ENCODE results near the gene A4GALT.
"Not testable (repeated sequence)": the region's sequence is repeated elsewhere in the genome, so short reads cannot be mapped to it uniquely, and the experiment has no call there.

A4GALT gene

DNA sequence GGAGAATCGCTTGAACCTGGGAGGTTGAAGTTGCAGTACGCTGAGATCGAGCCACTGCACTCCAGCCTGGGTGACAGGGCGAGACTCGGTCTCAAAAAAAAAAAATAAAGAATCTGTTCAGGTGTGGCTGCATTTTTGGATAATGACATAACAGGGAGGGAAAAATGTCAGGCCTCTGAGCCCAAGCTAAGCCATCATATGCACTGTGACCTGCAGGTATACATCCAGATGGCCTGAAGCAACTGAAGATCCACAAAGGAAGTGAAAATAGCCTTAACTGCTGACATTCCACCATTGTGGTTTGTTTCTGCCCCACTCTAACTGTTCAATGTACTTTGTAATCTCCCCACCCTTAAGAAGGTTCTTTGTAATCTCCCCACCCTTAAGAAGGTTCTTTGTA, 19.6 kb upstream of the A4GALT start:
- not testable (repeated sequence) for DNase-seq

DNA sequence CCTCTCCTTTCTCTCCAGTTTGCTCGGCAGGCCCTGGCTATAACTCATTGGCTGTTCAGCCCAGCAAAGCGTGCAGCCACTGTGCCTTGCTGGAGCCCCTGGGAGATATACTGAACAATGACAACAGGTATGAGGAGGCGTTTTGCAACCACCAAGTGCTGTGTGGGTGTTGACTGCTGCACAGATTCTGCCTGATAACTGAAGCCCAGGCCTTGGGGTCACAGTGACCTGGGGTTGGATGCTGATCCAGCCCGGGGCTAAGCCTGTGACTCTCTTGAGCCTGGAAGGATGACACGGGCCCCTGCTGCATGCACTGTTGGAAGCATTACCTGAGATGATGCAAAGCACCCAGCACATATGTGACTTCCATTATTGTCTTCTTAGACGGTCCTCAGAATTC, 13.7 kb upstream of the A4GALT start:
- no peak for DNase-seq

DNA sequence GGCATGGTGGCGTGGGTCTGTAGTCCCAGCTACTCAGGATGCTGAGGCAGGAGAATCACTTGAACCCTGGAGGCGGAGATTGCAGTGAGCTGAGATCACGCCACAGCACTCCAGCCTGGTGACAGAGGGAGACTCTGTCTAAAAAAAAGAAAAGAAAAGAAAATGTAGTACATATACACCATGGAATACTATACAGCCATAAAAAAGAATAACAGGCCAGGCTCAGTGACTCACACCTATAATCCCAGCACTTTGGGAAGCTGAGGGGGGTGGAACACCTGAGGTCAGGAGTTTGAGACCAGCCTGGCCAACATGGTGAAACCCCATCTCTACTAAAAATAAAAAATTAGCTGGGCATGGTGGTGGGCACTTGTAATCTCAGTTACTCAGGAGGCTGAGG, 12.7 kb upstream of the A4GALT start:
- not testable (repeated sequence) for DNase-seq

DNA sequence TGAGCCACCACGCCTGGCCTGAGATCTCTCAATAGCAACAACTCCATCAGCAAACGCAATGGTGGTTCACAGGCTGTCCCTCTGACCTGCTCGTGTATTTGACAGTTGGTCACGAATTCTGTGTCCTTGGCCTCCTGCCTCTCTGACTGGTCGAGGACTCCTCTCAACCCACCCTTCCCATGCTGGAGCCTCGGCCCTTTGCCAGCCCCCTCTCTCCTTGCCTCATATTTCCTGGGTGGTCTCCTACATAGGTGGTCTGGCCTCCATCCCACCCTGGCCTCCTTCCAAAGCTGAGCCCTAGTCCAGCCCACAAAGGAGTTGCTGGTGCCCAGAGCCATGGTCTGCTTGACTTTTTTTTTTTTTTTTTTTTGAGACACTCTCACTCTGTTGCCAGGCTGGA, 11.4 kb upstream of the A4GALT start:
- no peak for DNase-seq

DNA sequence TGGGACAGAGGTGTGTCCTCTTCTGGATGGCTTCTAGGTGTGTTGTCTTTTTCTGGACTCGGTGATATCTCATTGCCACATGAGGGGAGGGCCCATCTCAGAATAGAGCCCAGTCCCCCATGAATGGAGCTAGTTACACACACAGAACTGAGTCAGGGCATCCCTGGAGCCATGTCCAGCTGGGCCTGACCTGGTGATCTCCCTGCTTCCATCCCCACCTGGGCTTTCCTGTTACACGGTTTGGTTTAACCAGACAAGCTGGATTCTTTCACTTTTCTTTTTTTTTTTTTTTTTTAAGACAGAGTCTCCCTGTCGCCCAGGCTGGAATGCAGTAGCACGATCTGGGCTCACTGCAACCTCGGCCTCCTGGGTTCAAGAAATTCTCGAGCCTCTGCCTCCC, 6.1 kb upstream of the A4GALT start:
- no peak for DNase-seq

DNA sequence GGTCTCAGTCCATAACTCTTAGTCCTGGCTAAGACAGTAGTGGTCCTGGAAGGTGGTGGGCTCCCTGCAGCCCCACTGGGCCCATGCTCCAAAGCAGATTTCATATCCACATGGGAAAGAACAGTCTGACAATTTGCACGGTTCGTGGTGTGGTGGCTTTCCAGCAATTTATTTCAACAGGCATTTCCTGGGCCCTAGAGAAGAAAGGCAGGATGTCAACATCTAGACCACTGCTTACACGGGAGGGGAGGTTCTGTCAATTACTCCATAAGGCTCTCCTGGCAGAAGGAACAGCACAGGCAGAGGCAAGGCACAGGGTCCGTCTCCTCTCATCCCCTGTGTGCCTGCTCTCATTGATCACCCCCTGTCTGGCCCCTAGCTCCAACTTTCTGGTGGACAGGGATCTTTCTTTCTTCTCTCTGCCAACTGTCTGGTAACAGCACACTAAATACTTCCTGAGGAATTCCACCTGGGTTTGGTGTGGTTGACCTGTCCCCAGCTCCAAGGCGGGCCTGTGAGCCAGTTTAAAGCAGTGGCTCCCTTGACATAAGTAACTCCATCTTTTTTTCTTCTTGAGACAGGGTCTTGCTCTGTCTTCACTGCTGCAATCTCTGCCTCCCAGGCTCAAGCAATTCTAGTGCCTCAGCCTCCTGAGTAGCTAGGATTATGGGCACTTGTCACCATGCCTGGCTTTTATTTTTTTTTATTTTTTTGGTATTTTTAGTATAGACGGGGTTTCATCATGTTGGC, 5.1 kb upstream of the A4GALT start:
- DNase-seq: no peak

DNA sequence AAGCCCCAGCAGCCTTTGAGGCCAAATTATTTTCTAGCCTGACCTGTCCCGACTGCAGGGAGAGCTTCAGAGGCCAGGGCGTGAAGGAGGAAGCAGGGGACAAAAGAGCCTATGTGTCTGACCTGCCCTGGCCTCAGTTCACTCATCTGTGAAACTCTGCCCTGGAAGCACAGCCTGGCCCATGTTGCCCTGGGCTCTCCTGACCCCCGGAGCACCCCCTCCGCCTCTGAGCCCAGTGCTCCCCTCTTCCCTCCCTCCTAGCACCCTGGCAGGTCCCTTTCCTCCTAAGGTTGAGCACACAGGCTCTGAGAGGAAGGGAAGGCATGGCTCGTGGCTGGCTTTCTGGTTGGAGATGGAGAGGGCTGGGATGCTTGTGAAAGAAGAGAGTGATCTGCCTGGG, 3.4 kb upstream of the A4GALT start:
- DNase-seq: no peak

DNA sequence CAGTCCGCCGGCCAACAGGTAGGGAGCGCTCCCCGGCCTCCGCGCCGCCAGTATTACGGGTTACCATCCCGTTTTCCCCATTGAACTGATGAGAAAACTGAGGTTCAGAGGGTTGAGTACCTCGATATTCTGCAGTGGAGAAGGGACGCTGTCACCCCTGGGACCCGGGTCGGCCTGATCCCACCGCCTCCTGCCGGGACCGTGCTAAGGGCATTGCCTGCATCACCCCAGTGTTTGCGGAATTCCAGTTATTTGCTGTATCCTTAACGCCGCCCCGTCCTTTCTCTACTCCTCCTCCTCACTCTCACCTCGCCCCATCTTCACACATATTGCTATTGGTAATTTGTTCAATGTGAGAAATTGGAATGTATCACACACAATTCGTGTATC, 370 bp upstream of the A4GALT start:
- DNase-seq: no peak

DNA sequence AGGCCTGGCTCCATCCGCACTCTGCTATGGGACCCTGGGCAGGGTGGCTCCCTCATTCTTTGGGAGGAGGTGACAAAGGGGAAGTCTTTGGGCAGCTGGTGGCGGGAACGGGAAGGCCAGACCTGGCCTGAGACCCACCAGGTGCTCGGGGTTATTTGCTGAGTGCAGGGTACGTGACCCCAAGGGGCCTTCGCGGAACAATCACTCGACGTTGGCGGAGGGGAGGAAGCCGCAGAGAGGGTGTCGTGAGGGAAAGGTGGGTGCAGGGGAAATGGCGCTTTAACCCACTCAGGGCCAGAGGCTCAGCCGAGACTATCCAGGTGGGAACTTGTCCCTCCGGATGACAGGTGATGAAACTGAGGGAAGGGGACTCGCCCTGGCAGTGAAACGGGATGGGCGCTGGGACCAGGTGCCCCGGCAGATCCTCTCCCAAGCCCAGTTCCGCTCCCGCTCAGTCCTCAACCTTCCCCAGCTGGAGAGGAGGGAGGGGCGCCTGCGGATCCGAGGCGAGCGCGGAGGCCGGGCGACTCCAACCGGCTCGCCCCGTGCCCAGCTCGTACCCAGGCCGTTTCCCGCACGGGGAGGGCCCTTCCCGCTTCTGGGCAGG, 911 bp downstream of the A4GALT start:
- DNase-seq: no peak

DNA sequence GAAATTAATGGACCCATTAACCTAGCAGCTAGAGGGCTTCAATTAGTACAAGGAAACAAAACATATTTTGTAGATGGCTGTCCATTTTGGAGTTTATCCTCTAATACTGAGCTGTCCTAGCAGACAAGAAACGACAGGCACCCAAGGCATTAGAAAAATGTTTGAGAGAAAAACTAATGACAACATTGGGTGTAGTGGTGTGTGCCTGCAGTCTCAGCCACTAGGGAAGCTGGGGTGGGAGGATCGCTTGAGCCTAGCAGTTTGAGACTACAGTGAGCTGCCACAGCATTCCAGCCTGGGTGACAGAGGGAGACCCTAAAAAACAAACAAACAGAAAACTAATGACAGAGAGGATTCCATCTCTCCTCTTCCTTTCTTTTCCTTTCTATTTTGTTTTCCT, 1.5 kb downstream of the A4GALT start:
- DNase-seq: peak; percentile 62

DNA sequence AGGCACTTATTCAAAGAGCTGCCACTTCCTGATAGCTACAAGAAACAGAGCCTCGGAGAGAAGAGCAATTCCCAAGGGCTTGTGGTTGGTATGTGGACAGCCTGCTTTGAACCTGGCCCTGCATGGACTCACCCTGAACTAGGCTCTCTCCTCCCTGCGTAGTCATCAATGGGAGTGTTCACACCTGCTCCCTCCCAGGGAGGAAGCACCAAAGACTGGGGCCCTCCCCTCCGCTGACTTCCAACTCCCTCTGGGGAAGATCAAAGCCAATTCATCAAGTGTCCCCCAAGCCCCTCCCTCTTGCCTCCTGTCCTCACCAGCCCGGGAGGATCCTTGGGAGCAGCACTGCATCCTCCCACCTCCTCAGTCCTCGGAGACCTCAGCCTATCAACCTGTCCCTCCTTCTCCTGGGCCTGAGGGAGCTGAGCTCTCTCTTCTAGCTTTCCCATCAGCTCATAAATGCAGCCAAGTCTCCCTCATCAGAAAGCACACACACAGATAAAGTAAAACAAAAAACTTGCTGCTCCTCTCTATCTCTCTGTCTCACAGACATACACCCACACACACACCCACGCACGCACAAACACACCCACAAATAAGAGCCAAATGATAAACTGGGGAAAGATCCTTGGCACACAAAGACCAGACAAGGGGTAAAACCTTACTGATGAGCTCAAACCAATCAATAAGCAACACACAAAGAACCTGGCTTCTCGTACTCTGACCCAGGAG, 3.3 kb downstream of the A4GALT start:
- no peak for DNase-seq

DNA sequence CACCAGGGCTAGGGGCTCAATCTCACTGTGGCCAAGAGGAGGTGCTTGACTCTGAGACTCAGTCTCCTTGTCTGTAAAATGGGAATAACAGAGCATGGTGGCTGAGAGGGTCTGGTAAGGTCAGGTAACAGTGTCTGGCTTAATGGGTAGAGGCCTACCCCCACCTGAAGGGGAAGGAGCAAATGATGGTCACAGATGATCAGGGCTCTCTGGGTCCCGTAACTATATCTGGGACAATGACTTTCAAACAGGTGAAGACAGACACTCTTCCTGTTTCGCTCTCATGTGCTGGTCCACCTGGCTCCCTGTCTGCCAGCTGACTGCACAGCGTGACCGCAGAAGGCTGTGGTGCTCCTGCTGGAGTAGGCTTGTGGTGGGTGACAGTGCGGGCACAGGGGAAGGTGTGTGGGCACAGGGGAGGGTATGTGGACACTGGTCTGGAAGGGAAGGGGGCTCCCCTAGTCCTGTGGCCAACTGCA, 4.0 kb downstream of the A4GALT start:
- DNase-seq: no peak

DNA sequence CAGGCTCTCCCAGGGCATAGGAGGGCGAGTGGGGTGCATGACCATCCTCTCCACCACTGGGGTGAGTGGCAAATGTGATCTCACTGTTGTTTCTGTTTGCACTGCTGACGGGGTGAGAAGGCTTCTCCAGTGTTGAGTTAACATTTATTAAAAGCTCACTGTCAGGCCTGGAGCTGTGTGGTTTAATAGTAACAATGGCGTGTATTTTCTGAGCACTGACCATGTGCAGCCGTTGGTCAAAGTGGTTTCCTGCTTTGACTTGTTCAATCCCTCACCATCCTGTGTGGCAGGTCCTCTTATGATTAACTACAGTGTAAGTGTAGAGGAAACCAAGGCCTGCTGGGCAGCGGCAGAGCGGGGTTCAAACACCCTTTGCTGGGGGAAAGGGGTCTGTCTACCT, 4.4 kb downstream of the A4GALT start:
- no peak for DNase-seq

DNA sequence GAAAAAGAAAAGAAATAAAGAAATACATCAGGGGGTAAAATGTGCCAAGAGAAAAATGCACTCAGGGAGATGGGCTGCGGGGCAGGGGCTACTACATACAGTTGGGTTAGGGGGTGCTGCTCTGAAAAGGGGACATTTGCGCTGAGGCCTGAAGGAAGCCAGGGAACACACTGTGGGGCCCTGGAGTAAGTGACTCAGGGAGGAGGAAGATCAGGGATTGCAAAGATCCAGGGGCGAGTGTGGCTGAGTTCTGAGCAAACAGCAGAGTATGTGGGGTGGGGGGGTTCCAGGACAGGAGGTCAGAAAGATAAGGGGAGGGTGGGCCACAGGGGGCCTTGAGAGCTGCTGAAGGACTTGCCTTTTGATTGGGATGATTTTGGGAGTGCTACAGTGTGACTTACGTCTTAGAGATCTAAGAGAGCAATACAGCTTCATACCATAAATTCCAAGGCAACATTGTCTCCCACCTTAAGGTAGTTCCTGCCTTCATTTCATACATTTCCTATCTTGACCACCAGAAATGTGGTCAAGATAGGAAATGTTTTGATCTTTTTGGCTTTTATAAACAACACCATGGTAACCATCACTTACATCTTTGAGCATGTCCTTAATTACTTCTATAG, 5.8 kb downstream of the A4GALT start:
- no peak for DNase-seq

DNA sequence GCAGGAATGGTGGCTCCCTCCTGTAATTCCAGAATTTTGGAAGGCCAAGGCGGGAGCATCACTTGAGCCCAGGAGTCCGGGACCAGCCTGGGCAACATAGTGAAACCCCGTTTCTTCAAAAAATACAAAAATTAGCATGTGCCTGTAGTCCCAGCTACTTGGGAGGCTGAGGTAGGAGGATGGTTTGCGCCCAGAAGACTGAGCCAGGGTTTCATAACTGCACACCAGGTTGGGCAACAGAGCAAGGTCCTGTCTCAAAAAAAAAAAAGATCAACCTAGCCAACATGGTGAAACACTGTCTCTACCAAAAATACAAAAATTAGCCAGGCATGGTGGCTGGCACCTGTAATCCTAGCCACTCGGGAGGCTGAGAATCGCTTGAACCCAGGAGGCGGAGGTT, 6.4 kb downstream of the A4GALT start:
- no peak for DNase-seq

DNA sequence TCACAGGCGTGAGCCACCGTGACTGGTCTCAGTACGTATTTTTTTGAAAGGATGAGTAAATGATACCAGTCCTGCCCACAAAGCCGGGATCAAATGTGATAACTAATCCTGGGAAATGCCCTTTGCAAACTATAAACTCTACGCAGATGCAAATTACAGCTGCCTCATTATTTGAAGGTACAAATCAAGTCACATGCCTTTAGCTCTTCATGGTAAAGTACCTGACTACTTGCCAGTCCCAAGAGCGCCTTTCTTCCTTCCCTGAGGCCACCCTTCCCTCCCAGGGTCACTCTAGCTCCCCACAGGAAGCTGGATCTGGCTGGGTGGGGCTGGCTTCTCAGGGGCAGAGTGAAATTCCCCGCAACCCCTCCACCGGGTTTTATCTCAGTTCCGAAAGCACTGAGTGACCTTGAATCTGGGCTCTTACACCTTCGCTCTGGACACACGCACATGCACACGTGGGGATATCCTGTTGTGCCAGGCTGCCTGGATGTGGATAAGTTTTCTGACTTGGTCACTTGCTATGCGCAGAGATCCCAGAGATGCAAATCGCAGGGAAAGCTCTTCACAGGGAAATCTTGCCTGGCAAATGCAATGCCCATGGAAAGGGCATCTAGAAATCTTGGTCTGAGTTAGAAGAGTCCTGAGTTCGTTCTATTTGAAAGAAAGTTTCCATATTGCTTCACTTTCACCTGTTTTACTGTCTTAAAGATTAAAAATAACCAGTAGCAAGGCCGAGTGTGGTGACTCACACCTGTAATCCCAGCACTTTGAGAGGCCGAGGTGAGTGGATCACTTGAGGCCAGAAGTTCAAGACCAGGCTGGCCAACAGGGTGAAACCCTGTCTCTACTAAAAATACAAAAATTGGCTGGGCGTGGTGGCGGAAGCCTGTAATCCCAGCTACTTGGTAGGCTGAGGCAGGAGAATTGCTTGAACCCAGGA, 8.5 kb downstream of the A4GALT start:
- no peak for DNase-seq

DNA sequence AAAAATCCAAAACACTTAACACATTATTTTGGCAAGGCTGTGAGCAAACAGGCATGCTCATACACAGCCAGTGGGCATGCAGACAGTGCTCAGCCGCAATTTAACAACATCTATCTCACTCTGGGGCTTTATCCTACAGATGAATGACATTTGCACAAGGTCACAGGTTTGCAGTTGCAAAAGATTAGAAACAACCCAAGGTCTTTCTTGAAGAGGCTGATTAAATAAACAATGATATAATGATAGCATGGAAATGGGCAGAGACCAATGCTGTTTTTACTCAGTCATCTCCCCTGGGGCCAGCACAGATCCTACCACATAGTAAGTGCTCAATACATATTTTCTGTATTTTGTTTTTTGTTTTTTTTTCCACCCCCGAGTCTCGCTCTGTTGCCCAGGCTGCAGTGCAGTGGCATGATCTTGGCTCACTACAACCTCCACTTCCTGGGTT, 9.4 kb downstream of the A4GALT start:
- DNase-seq: peak; percentile 30

DNA sequence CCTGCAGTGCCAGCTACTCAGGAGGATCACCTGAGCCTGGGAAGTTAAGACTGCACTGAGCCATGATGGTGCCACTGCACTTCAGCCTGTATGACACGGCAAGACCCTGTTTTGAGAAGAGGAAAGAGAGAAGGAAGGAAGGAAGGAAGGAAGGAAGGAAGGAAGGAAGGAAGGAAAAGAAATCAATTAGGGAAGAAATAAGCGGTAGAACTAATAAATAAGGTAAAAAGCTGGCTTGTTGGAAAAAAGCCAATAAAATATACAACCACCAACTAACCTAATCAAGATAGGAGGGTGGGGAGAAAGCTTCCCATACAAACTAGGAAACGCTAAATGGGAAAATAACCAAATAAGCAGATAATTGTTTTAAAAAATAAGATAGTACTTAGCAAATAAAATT, 12.3 kb downstream of the A4GALT start:
- DNase-seq: no peak

DNA sequence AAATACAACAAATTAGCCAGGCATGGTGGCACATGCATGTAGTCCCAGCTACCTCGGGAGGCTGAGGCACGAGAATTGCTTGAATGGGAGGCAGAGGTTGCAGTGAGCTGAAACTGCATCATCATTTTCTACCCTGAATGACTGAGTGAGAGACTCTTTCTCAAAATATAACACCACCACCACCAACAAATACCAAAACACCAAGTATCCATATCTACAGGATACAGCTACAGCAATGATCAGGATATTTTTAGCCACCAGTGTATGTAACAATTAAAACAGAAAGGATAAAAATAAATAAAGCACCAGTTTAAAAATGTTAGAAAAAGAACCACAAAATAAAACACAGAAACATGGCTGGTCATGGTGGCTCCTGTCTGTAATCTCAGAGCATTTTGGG, 13.2 kb downstream of the A4GALT start:
- no peak for DNase-seq

DNA sequence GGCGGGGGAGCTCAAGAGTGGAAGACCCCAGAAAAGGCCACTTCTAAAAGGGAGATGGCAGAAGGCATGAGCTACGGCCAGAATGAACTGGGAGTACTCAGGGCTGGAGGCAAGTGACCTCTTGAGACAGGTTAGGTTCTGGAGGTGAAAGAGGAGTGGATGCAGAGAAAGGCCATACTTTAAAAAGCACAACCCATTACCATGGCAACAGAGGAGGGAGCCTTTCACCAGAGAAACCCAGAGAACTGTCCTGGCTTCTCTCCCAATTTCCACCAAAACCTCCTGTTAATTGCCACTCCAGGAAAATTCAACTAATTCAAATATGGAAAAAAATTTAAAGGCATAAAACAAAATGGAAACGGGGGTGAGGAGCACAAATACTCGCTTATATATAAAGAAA, 15.8 kb downstream of the A4GALT start:
- DNase-seq: no peak

DNA sequence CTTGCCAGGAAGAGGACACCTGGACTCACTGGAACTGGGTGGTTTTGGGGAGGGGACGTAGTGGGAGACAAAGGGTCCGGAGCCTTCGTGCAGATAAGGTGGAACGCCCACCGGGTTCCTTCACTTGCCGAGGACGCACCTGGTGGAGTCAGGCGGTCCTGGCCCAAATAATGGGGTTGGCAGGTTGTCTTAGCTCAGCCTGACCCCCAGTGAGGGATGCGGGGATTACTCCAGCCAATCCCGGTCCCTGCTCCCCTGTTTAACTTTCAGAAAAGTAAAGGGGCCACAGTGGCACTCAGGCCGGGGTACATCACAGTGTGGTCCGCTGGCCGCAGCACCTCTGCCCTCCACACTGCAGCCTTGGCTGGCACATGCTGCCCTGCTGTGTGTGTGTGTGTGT, 18.0 kb downstream of the A4GALT start:
- no peak for DNase-seq

DNA sequence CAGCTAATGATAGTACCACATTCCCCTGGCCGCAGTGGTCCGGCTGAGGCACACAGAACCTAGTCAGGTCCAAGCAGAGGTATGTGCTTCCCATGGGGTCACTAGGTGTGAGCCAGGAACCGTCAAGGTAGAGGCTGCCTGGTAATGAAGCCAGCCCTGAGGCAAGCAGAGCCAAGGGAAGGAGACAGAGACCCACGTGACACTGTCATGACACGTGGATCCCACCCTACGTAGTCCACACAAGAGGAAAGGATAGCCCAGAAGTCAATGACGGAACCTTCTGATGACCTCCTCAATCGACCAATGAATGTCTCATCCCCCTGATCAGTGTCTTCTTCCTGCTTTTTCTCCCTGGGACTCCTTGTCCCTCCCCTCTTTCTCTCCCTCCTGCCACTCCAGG, 19.0 kb downstream of the A4GALT start:
- no peak for DNase-seq
